Measurements from ENCODE around the gene RNF144B. TPM values are rescaled to one million over a fixed set of nuclear protein-coding genes. Genes with fewer than 3 reads are reported as not detected.

Gene RNF144B
- total and polyA plus RNA-seq, 2 donors: 6.1 to 24.1 TPM

- H3K27me3 ChIP-seq (ENCODE audit: control insufficient read depth in 2 of 2, insufficient read depth in 1 of 2, low read length in 1 of 2): no peaks in the 10 kb centered on the region
- no peak overlapping the region for H3K4me3 ChIP-seq (ENCODE audit: low read length in 2 of 2)
- WGBS: 95% methylated on average over 5 of the region's 5 CpGs
- DNase-seq (ENCODE audit: low read depth in 6 of 9, low spot score in 9 of 9): no peak
- H3K36me3 ChIP-seq (ENCODE audit: control insufficient read depth in 2 of 2, insufficient read depth in 2 of 2, low read length in 1 of 2): no peaks in the 10 kb centered on the region
- H3K4me1 ChIP-seq (ENCODE audit: control insufficient read depth in 2 of 2, insufficient read depth in 2 of 2, low read length in 2 of 2): peaks cover 0 to 5% of the 10 kb centered on the region in 2 donors
- H3K9me3 ChIP-seq (ENCODE audit: control insufficient read depth in 2 of 2, insufficient read depth in 1 of 2, low read length in 1 of 2): no peaks in the 10 kb centered on the region
- peak overlapping the region in 1 of 2 donors; percentile 37 for H3K27ac ChIP-seq (ENCODE audit: low read depth in 1 of 2, low read length in 1 of 2)
Measured at GRCh38 chr6:18488526-18489270, 101.5 kb downstream of the RNF144B start.

- WGBS: 94% methylated on average over 4 of the region's 4 CpGs
- H3K36me3 ChIP-seq (ENCODE audit: control insufficient read depth in 2 of 2, insufficient read depth in 2 of 2, low read length in 1 of 2): no peaks in the 10 kb centered on the region
- H3K27ac ChIP-seq (ENCODE audit: low read depth in 1 of 2, low read length in 1 of 2): no peak overlapping the region
- no peak for DNase-seq (ENCODE audit: low read depth in 6 of 9, low spot score in 9 of 9)
- H3K4me3 ChIP-seq (ENCODE audit: low read length in 2 of 2): no peak overlapping the region
- H3K9me3 ChIP-seq (ENCODE audit: control insufficient read depth in 2 of 2, insufficient read depth in 1 of 2, low read length in 1 of 2): no peaks in the 10 kb centered on the region
- no peaks in the 10 kb centered on the region for H3K27me3 ChIP-seq (ENCODE audit: control insufficient read depth in 2 of 2, insufficient read depth in 1 of 2, low read length in 1 of 2)
- H3K4me1 ChIP-seq (ENCODE audit: control insufficient read depth in 2 of 2, insufficient read depth in 2 of 2, low read length in 2 of 2): peaks cover 0 to 5% of the 10 kb centered on the region in 2 donors
Measured at GRCh38 chr6:18489335-18489734, 102.2 kb downstream of the RNF144B start.

- DNase-seq (ENCODE audit: low read depth in 6 of 9, low spot score in 9 of 9): no peak
- Histone ChIP-seq H3K27me3 (ENCODE audit: control insufficient read depth in 2 of 2, insufficient read depth in 1 of 2, low read length in 1 of 2) (no peaks in the 10 kb centered on the region), H3K27ac (ENCODE audit: low read depth in 1 of 2, low read length in 1 of 2) (no peak overlapping the region), H3K4me3 (ENCODE audit: low read length in 2 of 2) (no peak overlapping the region), H3K36me3 (ENCODE audit: control insufficient read depth in 2 of 2, insufficient read depth in 2 of 2, low read length in 1 of 2) (no peaks in the 10 kb centered on the region), H3K4me1 (ENCODE audit: control insufficient read depth in 2 of 2, insufficient read depth in 2 of 2, low read length in 2 of 2) (peaks cover 0 to 3% of the 10 kb centered on the region in 2 donors), H3K9me3 (ENCODE audit: control insufficient read depth in 2 of 2, insufficient read depth in 1 of 2, low read length in 1 of 2) (no peaks in the 10 kb centered on the region)
- WGBS: 95% methylated on average over 11 of the region's 11 CpGs
Measured at GRCh38 chr6:18491308-18492045, 104.3 kb downstream of the RNF144B start.

- Histone ChIP-seq H3K4me3 (ENCODE audit: low read length in 2 of 2) (no peak overlapping the region), H3K9me3 (ENCODE audit: control insufficient read depth in 2 of 2, insufficient read depth in 1 of 2, low read length in 1 of 2) (no peaks in the 10 kb centered on the region), H3K4me1 (ENCODE audit: control insufficient read depth in 2 of 2, insufficient read depth in 2 of 2, low read length in 2 of 2) (peaks cover 0 to 3% of the 10 kb centered on the region in 2 donors), H3K27me3 (ENCODE audit: control insufficient read depth in 2 of 2, insufficient read depth in 1 of 2, low read length in 1 of 2) (no peaks in the 10 kb centered on the region), H3K27ac (ENCODE audit: low read depth in 1 of 2, low read length in 1 of 2) (no peak overlapping the region), H3K36me3 (ENCODE audit: control insufficient read depth in 2 of 2, insufficient read depth in 2 of 2, low read length in 1 of 2) (no peaks in the 10 kb centered on the region)
- WGBS: 91% methylated on average over 2 of the region's 2 CpGs
- DNase-seq (ENCODE audit: low read depth in 6 of 9, low spot score in 9 of 9): no peak
Measured at GRCh38 chr6:18492972-18493371, 105.8 kb downstream of the RNF144B start.

- H3K4me3 ChIP-seq (ENCODE audit: low read length in 2 of 2): no peak overlapping the region
- H3K9me3 ChIP-seq (ENCODE audit: control insufficient read depth in 2 of 2, insufficient read depth in 1 of 2, low read length in 1 of 2): no peaks in the 10 kb centered on the region
- H3K27ac ChIP-seq (ENCODE audit: low read depth in 1 of 2, low read length in 1 of 2): peak overlapping the region in 1 of 2 donors; percentile 17
- 88% methylated on average over 4 of the region's 4 CpGs for WGBS
- H3K27me3 ChIP-seq (ENCODE audit: control insufficient read depth in 2 of 2, insufficient read depth in 1 of 2, low read length in 1 of 2): no peaks in the 10 kb centered on the region
- H3K4me1 ChIP-seq (ENCODE audit: control insufficient read depth in 2 of 2, insufficient read depth in 2 of 2, low read length in 2 of 2): peaks cover 0 to 3% of the 10 kb centered on the region in 2 donors
- DNase-seq (ENCODE audit: low read depth in 6 of 9, low spot score in 9 of 9): no peak
- H3K36me3 ChIP-seq (ENCODE audit: control insufficient read depth in 2 of 2, insufficient read depth in 2 of 2, low read length in 1 of 2): no peaks in the 10 kb centered on the region
Measured at GRCh38 chr6:18493382-18493891, 106.3 kb downstream of the RNF144B start.

- Histone ChIP-seq H3K27ac (ENCODE audit: low read depth in 1 of 2, low read length in 1 of 2) (no peak overlapping the region), H3K27me3 (ENCODE audit: control insufficient read depth in 2 of 2, insufficient read depth in 1 of 2, low read length in 1 of 2) (no peaks in the 10 kb centered on the region), H3K4me1 (ENCODE audit: control insufficient read depth in 2 of 2, insufficient read depth in 2 of 2, low read length in 2 of 2) (peaks cover 0 to 3% of the 10 kb centered on the region in 2 donors), H3K4me3 (ENCODE audit: low read length in 2 of 2) (no peak overlapping the region), H3K36me3 (ENCODE audit: control insufficient read depth in 2 of 2, insufficient read depth in 2 of 2, low read length in 1 of 2) (no peaks in the 10 kb centered on the region), H3K9me3 (ENCODE audit: control insufficient read depth in 2 of 2, insufficient read depth in 1 of 2, low read length in 1 of 2) (no peaks in the 10 kb centered on the region)
- WGBS: 47% methylated on average over 2 of the region's 2 CpGs
- no peak for DNase-seq (ENCODE audit: low read depth in 6 of 9, low spot score in 9 of 9)
Measured at GRCh38 chr6:18493925-18494324, 106.8 kb downstream of the RNF144B start.

GRCh38 chr6:18495236-18495635 is 108.1 kb downstream of the RNF144B start:
- Histone ChIP-seq H3K36me3 (ENCODE audit: control insufficient read depth in 2 of 2, insufficient read depth in 2 of 2, low read length in 1 of 2) (no peaks in the 10 kb centered on the region), H3K9me3 (ENCODE audit: control insufficient read depth in 2 of 2, insufficient read depth in 1 of 2, low read length in 1 of 2) (no peaks in the 10 kb centered on the region), H3K27me3 (ENCODE audit: control insufficient read depth in 2 of 2, insufficient read depth in 1 of 2, low read length in 1 of 2) (no peaks in the 10 kb centered on the region), H3K4me3 (ENCODE audit: low read length in 2 of 2) (no peak overlapping the region), H3K27ac (ENCODE audit: low read depth in 1 of 2, low read length in 1 of 2) (no peak overlapping the region), H3K4me1 (ENCODE audit: control insufficient read depth in 2 of 2, insufficient read depth in 2 of 2, low read length in 2 of 2) (peaks cover 0 to 3% of the 10 kb centered on the region in 2 donors)
- 23% methylated on average over 2 of the region's 2 CpGs for WGBS
- no peak for DNase-seq (ENCODE audit: low read depth in 6 of 9, low spot score in 9 of 9)

GRCh38 chr6:18496462-18496861 is 109.3 kb downstream of the RNF144B start:
- no peak overlapping the region for H3K27ac ChIP-seq (ENCODE audit: low read depth in 1 of 2, low read length in 1 of 2)

GRCh38 chr6:18497006-18497405 is 109.9 kb downstream of the RNF144B start:
- Histone ChIP-seq H3K27ac (ENCODE audit: low read depth in 1 of 2, low read length in 1 of 2) (no peak overlapping the region), H3K4me1 (ENCODE audit: control insufficient read depth in 2 of 2, insufficient read depth in 2 of 2, low read length in 2 of 2) (peaks cover 0 to 9% of the 10 kb centered on the region in 2 donors), H3K4me3 (ENCODE audit: low read length in 2 of 2) (no peak overlapping the region), H3K27me3 (ENCODE audit: control insufficient read depth in 2 of 2, insufficient read depth in 1 of 2, low read length in 1 of 2) (no peaks in the 10 kb centered on the region), H3K9me3 (ENCODE audit: control insufficient read depth in 2 of 2, insufficient read depth in 1 of 2, low read length in 1 of 2) (no peaks in the 10 kb centered on the region), H3K36me3 (ENCODE audit: control insufficient read depth in 2 of 2, insufficient read depth in 2 of 2, low read length in 1 of 2) (no peaks in the 10 kb centered on the region)
- 95% methylated on average over 2 of the region's 2 CpGs for WGBS
- no peak for DNase-seq (ENCODE audit: low read depth in 6 of 9, low spot score in 9 of 9)

More at GRCh38 chr6:18496462-18496861, 109.3 kb downstream of the RNF144B start:
- no peak overlapping the region for H3K4me3 ChIP-seq (ENCODE audit: low read length in 2 of 2)
- no peaks in the 10 kb centered on the region for H3K9me3 ChIP-seq (ENCODE audit: control insufficient read depth in 2 of 2, insufficient read depth in 1 of 2, low read length in 1 of 2)
- peaks cover 0 to 6% of the 10 kb centered on the region in 2 donors for H3K4me1 ChIP-seq (ENCODE audit: control insufficient read depth in 2 of 2, insufficient read depth in 2 of 2, low read length in 2 of 2)
- WGBS: 96% methylated on average over 3 of the region's 3 CpGs
- H3K36me3 ChIP-seq (ENCODE audit: control insufficient read depth in 2 of 2, insufficient read depth in 2 of 2, low read length in 1 of 2): no peaks in the 10 kb centered on the region
- H3K27me3 ChIP-seq (ENCODE audit: control insufficient read depth in 2 of 2, insufficient read depth in 1 of 2, low read length in 1 of 2): no peaks in the 10 kb centered on the region
- no peak for DNase-seq (ENCODE audit: low read depth in 6 of 9, low spot score in 9 of 9)
